Uterus (tissue), 2 donors: Measurements from ENCODE around the gene NPW.

ENCODE experiments used
- CTCF ChIP-seq, 4 experiments: fragments of 200-600 bp in 2 of 4; fragments of 450-650 bp in 2 of 4; sonication (generic) in 2 of 4; IDR thresholded peaks; one replicate each; pipeline ENCODE4 v1.5.1; 2016 to 2019; ENCODE audit warnings: antibody characterized with exemption in 4 of 4, mild to moderate bottlenecking in 2 of 4, moderate library complexity in 1 of 4
- POLR2A ChIP-seq, 2 donors: fragments of 450-650 bp; IDR thresholded peaks; one replicate each; pipeline ENCODE4 v1.6.1; 2016; ENCODE audit warnings: antibody characterized with exemption in 2 of 2, mild to moderate bottlenecking in 1 of 2, moderate library complexity in 1 of 2

DNA sequence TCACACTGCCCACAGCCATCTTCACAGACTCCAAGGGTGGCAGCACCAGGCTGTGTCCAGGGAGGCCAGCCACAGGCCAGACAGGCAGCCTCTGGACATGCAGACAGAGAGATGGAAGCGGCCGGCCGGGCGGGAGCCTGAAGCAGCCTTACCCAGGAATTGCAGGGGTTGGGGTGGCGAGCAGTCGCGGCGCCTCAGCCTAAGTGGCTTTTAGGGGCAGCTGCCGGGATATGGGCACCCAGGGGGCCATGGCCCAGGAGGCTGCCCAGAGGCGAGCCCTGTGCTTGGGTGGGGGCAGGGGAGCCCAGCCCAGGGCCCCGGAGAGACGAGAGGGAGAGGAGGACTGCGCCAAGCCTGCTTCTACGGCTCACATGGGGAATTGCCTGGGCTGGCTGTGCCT, 5.7 kb downstream of the NPW start:
- no peak for TF ChIP-seq CTCF (IDR thresholded peaks at IDR 0.05)
- no peak for TF ChIP-seq POLR2A (IDR thresholded peaks at IDR 0.05)
